GM12878 (cell line): ENCODE results near the gene RAP1GAP2.

Experiments
- CBX3 ChIP-seq: fragments of 200-600 bp; sonication (generic); IDR thresholded peaks from 2 replicates; pipeline ENCODE4 v1.6.1; 2016; ENCODE audit warnings: low read depth, borderline replicate concordance
- POLR2AphosphoS5 ChIP-seq: IDR thresholded peaks from 2 replicates; pipeline ENCODE4 v1.6.1; 2011; ENCODE audit warnings: mild to moderate bottlenecking, low read length, inconsistent platforms
- TF ChIP-seq, protein P1 (sequence below): IDR thresholded peaks from 2 replicates; pipeline ENCODE4 v1.6.1; 2012; ENCODE audit warnings: mild to moderate bottlenecking, low read depth, low read length
- TF ChIP-seq, protein P2 (sequence below): fragments of 450-650 bp; IDR thresholded peaks from 2 replicates; pipeline ENCODE4 v1.6.1; 2018; ENCODE audit warnings: borderline replicate concordance, mild to moderate bottlenecking; ENCODE audit not compliant: partially characterized antibody

- TF ChIP-seq, protein P1, sequence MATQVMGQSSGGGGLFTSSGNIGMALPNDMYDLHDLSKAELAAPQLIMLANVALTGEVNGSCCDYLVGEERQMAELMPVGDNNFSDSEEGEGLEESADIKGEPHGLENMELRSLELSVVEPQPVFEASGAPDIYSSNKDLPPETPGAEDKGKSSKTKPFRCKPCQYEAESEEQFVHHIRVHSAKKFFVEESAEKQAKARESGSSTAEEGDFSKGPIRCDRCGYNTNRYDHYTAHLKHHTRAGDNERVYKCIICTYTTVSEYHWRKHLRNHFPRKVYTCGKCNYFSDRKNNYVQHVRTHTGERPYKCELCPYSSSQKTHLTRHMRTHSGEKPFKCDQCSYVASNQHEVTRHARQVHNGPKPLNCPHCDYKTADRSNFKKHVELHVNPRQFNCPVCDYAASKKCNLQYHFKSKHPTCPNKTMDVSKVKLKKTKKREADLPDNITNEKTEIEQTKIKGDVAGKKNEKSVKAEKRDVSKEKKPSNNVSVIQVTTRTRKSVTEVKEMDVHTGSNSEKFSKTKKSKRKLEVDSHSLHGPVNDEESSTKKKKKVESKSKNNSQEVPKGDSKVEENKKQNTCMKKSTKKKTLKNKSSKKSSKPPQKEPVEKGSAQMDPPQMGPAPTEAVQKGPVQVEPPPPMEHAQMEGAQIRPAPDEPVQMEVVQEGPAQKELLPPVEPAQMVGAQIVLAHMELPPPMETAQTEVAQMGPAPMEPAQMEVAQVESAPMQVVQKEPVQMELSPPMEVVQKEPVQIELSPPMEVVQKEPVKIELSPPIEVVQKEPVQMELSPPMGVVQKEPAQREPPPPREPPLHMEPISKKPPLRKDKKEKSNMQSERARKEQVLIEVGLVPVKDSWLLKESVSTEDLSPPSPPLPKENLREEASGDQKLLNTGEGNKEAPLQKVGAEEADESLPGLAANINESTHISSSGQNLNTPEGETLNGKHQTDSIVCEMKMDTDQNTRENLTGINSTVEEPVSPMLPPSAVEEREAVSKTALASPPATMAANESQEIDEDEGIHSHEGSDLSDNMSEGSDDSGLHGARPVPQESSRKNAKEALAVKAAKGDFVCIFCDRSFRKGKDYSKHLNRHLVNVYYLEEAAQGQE = no peak
- TF ChIP-seq POLR2AphosphoS5 (no peak), CBX3 (no peak)
- TF ChIP-seq, protein P2, sequence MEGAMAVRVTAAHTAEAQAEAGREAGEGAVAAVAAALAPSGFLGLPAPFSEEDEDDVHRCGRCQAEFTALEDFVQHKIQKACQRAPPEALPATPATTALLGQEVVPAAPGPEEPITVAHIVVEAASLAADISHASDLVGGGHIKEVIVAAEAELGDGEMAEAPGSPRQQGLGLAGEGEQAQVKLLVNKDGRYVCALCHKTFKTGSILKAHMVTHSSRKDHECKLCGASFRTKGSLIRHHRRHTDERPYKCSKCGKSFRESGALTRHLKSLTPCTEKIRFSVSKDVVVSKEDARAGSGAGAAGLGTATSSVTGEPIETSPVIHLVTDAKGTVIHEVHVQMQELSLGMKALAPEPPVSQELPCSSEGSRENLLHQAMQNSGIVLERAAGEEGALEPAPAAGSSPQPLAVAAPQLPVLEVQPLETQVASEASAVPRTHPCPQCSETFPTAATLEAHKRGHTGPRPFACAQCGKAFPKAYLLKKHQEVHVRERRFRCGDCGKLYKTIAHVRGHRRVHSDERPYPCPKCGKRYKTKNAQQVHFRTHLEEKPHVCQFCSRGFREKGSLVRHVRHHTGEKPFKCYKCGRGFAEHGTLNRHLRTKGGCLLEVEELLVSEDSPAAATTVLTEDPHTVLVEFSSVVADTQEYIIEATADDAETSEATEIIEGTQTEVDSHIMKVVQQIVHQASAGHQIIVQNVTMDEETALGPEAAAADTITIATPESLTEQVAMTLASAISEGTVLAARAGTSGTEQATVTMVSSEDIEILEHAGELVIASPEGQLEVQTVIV = no peak
Observed at GRCh38 chr17:2796164-2797125, at the start of gene RAP1GAP2.
